MCF 10A (cell line): Measurements from ENCODE around the gene GDPD5. TPM values are rescaled to one million over a fixed set of nuclear protein-coding genes. Genes with fewer than 3 reads are reported as not detected.

Experiments used
- BruUV-seq: library from RNA; stranded (reverse); fragments of 400-500 nt; replicated peaks from 2 replicates; lab custom pipeline; 2021; lab: Mats Ljungman, UMichigan
- CTCF ChIA-PET: fragments of 300-600 bp; sonication (Branson Sonifier 250); formaldehyde crosslinking; extraction: SDS; loops from one replicate; lab custom pipeline; 2021; ENCODE audit warnings: antibody characterized with exemption, inconsistent platforms; lab: Yijun Ruan, JAX
- POLR2A ChIA-PET: fragments of 300-600, 350-650 bp; sonication (Branson Sonifier 250); formaldehyde crosslinking; extraction: SDS; loops from one replicate; lab custom pipeline; 2020; ENCODE audit warnings: antibody characterized with exemption, inconsistent platforms; lab: Yijun Ruan, JAX
- DNase-seq: peaks from one replicate; pipeline ENCODE4 v3.0.0-alpha.2; 2018; ENCODE audit not compliant: unreplicated experiment
- H3K27ac Mint-ChIP-seq: one replicate; pipeline ENCODE4 v1.8.0; 2022; ENCODE audit warnings: mild to moderate bottlenecking, low read depth, mixed read lengths; ENCODE audit not compliant: unreplicated experiment
- H3K27me3 Mint-ChIP-seq: one replicate; pipeline ENCODE4 v1.8.0; 2022; ENCODE audit warnings: mixed read lengths; ENCODE audit not compliant: insufficient read depth, unreplicated experiment
- H3K36me3 Mint-ChIP-seq: one replicate; pipeline ENCODE4 v1.8.0; 2022; ENCODE audit warnings: mild to moderate bottlenecking, moderate library complexity, mixed read lengths; ENCODE audit not compliant: insufficient read depth, unreplicated experiment
- H3K4me1 Mint-ChIP-seq: one replicate; pipeline ENCODE4 v1.8.0; 2022; ENCODE audit warnings: mixed read lengths; ENCODE audit not compliant: insufficient read depth, unreplicated experiment
- H3K4me3 Mint-ChIP-seq: one replicate; pipeline ENCODE4 v1.8.0; 2022; ENCODE audit warnings: mild to moderate bottlenecking, moderate library complexity, mixed read lengths; ENCODE audit not compliant: unreplicated experiment
- H3K9me3 Mint-ChIP-seq: one replicate; pipeline ENCODE4 v1.8.0; 2022; ENCODE audit warnings: mixed read lengths; ENCODE audit not compliant: unreplicated experiment
- intact Hi-C: fragments of 100-400 bp; cut with micrococcal nuclease; formaldehyde crosslinking; loops from 2 replicates; pipeline ENCODE4 v1.14.1; 2022
- total RNA-seq: library from RNA; stranded (reverse); gene quantifications from 2 replicates; pipeline ENCODE4 v1.2.3, GENCODE V29; 2022
- TF ChIP-seq, protein P1 (sequence below): fragments of 200-600 bp; IDR thresholded peaks from one replicate; pipeline ENCODE4 v1.8.0; 2022; ENCODE audit warnings: antibody characterized with exemption, mild to moderate bottlenecking; ENCODE audit not compliant: unreplicated experiment

Gene GDPD5
- total RNA-seq, 1 experiment from 2014 or later = 5.6 TPM

DNA sequence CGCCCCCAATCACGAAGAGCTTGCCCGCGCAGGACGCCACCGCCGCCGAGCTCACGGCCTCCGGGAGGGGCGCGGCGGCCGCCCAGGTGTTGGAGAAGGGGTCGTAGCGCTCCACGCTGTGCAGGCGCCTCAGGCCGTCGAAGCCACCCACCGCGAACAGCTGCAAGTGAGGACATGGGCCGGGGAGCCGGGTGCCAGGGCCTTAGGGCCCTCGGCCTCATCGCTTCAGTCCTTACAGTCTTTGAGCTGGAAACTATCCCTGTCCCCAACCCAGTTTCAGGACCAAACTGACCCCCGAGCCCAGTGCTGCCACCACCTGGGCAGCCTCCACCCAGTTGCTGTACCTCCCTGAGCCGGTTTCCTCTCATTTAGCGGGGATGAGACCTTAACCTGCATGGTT lies 100.3 kb downstream of the GDPD5 start:
- POLR2A ChIA-PET = no interaction called here
- TF ChIP-seq, protein P1, sequence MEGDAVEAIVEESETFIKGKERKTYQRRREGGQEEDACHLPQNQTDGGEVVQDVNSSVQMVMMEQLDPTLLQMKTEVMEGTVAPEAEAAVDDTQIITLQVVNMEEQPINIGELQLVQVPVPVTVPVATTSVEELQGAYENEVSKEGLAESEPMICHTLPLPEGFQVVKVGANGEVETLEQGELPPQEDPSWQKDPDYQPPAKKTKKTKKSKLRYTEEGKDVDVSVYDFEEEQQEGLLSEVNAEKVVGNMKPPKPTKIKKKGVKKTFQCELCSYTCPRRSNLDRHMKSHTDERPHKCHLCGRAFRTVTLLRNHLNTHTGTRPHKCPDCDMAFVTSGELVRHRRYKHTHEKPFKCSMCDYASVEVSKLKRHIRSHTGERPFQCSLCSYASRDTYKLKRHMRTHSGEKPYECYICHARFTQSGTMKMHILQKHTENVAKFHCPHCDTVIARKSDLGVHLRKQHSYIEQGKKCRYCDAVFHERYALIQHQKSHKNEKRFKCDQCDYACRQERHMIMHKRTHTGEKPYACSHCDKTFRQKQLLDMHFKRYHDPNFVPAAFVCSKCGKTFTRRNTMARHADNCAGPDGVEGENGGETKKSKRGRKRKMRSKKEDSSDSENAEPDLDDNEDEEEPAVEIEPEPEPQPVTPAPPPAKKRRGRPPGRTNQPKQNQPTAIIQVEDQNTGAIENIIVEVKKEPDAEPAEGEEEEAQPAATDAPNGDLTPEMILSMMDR = no peak
- H3K27ac Mint-ChIP-seq = no peak overlapping the region
- no peak overlapping the region for H3K4me3 Mint-ChIP-seq
- peaks cover 3% of the 10 kb centered on the region for H3K27me3 Mint-ChIP-seq
- BruUV-seq = no TSS peak
- peaks cover 16% of the 10 kb centered on the region for H3K36me3 Mint-ChIP-seq
- intact Hi-C loops = no loop called here
- CTCF ChIA-PET = interaction anchor here (0.6 to 2.9 kb wide), 8 partner anchors 11 to 291 kb away, joined by 3 to 11 read pairs (median 4); no protein-coding TSS in a partner anchor
- peaks cover 3% of the 10 kb centered on the region for H3K4me1 Mint-ChIP-seq
- no peaks in the 10 kb centered on the region for H3K9me3 Mint-ChIP-seq
- no peak for DNase-seq

- peaks cover 6% of the 10 kb centered on the region for H3K4me1 Mint-ChIP-seq
- POLR2A ChIA-PET = interaction anchor here (1.8 kb wide), 1 partner anchor 24 kb away, joined by 5 read pairs; no protein-coding TSS in a partner anchor
- intact Hi-C loops = no loop called here
Measured at GRCh38 chr11:75424396-75424795, 101.3 kb downstream of the GDPD5 start.

DNA sequence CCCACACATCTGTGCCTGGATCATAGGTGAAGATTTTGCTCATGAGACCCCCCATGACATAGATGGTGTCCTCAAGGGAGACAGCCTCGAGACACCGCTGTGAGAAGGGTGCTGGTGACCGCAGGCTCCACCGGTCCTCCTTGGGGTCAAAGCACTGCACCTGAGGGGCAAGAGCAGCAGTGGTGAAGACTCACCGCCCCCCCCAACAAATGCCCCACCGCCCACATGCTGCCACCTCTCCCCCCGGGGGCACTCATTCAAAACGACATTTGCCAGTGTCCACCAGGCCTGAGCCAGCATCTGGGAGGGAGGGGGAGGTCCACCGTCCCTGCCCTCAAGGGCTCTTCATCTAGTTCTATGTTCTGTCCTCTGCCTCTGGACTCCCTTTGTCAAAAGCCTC lies 102.0 kb downstream of the GDPD5 start:
- CTCF ChIA-PET = interaction anchor here (0.6 to 2.9 kb wide), 5 partner anchors 16 to 108 kb away, joined by 3 to 11 read pairs (median 4); no protein-coding TSS in a partner anchor
- Mint-ChIP-seq H3K4me1 (peaks cover 6% of the 10 kb centered on the region), H3K27me3 (no peaks in the 10 kb centered on the region), H3K9me3 (no peaks in the 10 kb centered on the region), H3K36me3 (peaks cover 13% of the 10 kb centered on the region), H3K4me3 (no peak overlapping the region), H3K27ac (no peak overlapping the region)
- TF ChIP-seq, protein P1 = no peak
- POLR2A ChIA-PET = interaction anchor here (1.8 kb wide), 1 partner anchor 23 kb away, joined by 5 read pairs; no protein-coding TSS in a partner anchor
- intact Hi-C loops = no loop called here
- no peak for DNase-seq
- no TSS peak for BruUV-seq

More at GRCh38 chr11:75424396-75424795, 101.3 kb downstream of the GDPD5 start:
- Mint-ChIP-seq H3K27ac (no peak overlapping the region), H3K9me3 (no peaks in the 10 kb centered on the region), H3K4me3 (no peak overlapping the region), H3K36me3 (peaks cover 18% of the 10 kb centered on the region), H3K27me3 (no peaks in the 10 kb centered on the region)
- CTCF ChIA-PET = interaction anchor here (0.7 to 2.9 kb wide), 4 partner anchors 18 to 108 kb away, joined by 4 to 11 read pairs (median 4); no protein-coding TSS in a partner anchor
- TF ChIP-seq, protein P1 = no peak
- BruUV-seq = no TSS peak
- no peak for DNase-seq

- no peak for DNase-seq
- H3K27ac Mint-ChIP-seq = peak overlapping the region; percentile 42
- POLR2A ChIA-PET = interaction anchor here (0.6 to 1.8 kb wide), 2 partner anchors 22 to 139 kb away, joined by 3 to 5 read pairs; partner anchors contain the start of gene SERPINH1
Measured at GRCh38 chr11:75422248-75423231, 103.2 kb downstream of the GDPD5 start.

More at GRCh38 chr11:75422248-75423231, 103.2 kb downstream of the GDPD5 start:
- BruUV-seq = no TSS peak
- TF ChIP-seq, protein P1 = no peak
- Mint-ChIP-seq H3K36me3 (peaks cover 13% of the 10 kb centered on the region), H3K4me1 (peaks cover 6% of the 10 kb centered on the region), H3K4me3 (no peak overlapping the region), H3K27me3 (no peaks in the 10 kb centered on the region), H3K9me3 (no peaks in the 10 kb centered on the region)
- intact Hi-C loops = no loop called here
- CTCF ChIA-PET = interaction anchor here (0.6 to 1.8 kb wide), 5 partner anchors 15 to 572 kb away, joined by 3 to 8 read pairs (median 3); no protein-coding TSS in a partner anchor
